ENCODE results near the gene SMOC2. TPM values are rescaled to one million over a fixed set of nuclear protein-coding genes. Genes with fewer than 3 reads are reported as not detected.

The SMOC2 gene
- polyA plus RNA-seq, 1 donor (not counting 4 experiments of a cell fraction or from before 2014, with no cell fraction given) = 1.1 TPM

GRCh38 chr6:168506460-168506859 is 65.5 kb downstream of the SMOC2 start:
- DNase-seq (ENCODE audit: low read depth, low spot score) = no peak
- Histone ChIP-seq H4K20me1 (ENCODE audit: control insufficient read depth, extremely low read depth, insufficient read depth, low read length) (no peaks in the 10 kb centered on the region), H3K36me3 (ENCODE audit: control insufficient read depth in 2 of 2, extremely low read depth in 1 of 2, insufficient read depth in 2 of 2, low read length in 2 of 2) (no peaks in the 10 kb centered on the region), H3K9me3 (ENCODE audit: control insufficient read depth, low read depth, low read length) (no peaks in the 10 kb centered on the region), H2AFZ (ENCODE audit: control insufficient read depth, low read length) (no peak overlapping the region), H3K4me1 (ENCODE audit: control insufficient read depth, extremely low read depth, insufficient read depth, low read length) (no peaks in the 10 kb centered on the region), H3K9me1 (ENCODE audit: control insufficient read depth, extremely low read depth, insufficient read depth, low read length) (no peaks in the 10 kb centered on the region), H3K4me3 (ENCODE audit: control insufficient read depth in 2 of 3, extremely low read depth in 1 of 3, insufficient read depth in 2 of 3, low read depth in 1 of 3, low read length in 3 of 3) (no peak overlapping the region), H3K9ac (ENCODE audit: control insufficient read depth, extremely low read depth, insufficient read depth, low read length) (no peak overlapping the region), H3K27ac (ENCODE audit: control insufficient read depth, insufficient read depth, low read length) (no peak overlapping the region), H3K4me2 (ENCODE audit: control insufficient read depth, extremely low read depth, insufficient read depth, low read depth, low read length) (no peak overlapping the region), H3K27me3 (ENCODE audit: control insufficient read depth, extremely low read depth, insufficient read depth, low read length) (no peaks in the 10 kb centered on the region), H3K79me2 (ENCODE audit: control insufficient read depth, insufficient read depth, low read length) (no peaks in the 10 kb centered on the region)
- dilution Hi-C loops (cut with MboI; ENCODE audit: extremely low pct_ligation_motif_present, low sequenced_read_pairs) = no loop called here
- FAIRE-seq = no peak
- no peak for TF ChIP-seq CTCF (optimal IDR thresholded peaks at IDR 0.05 in 1 of 3, IDR thresholded peaks at IDR 0.05 in 1 of 3, conservative IDR thresholded peaks at IDR 0.05 in 1 of 3; ENCODE audit: extremely low read depth in 1 of 3, insufficient read depth in 2 of 3, low read length in 3 of 3)
- no peak for TF ChIP-seq EZH2 (IDR thresholded peaks at IDR 0.05; ENCODE audit: low read length)

- Histone ChIP-seq H3K4me1 (ENCODE audit: control insufficient read depth, extremely low read depth, insufficient read depth, low read length) (no peaks in the 10 kb centered on the region), H3K36me3 (ENCODE audit: control insufficient read depth in 2 of 2, extremely low read depth in 1 of 2, insufficient read depth in 2 of 2, low read length in 2 of 2) (no peaks in the 10 kb centered on the region), H3K27me3 (ENCODE audit: control insufficient read depth, extremely low read depth, insufficient read depth, low read length) (no peaks in the 10 kb centered on the region), H3K4me3 (ENCODE audit: control insufficient read depth in 2 of 3, extremely low read depth in 1 of 3, insufficient read depth in 2 of 3, low read depth in 1 of 3, low read length in 3 of 3) (no peak overlapping the region), H3K79me2 (ENCODE audit: control insufficient read depth, insufficient read depth, low read length) (no peaks in the 10 kb centered on the region), H3K9ac (ENCODE audit: control insufficient read depth, extremely low read depth, insufficient read depth, low read length) (no peak overlapping the region), H2AFZ (ENCODE audit: control insufficient read depth, low read length) (no peak overlapping the region), H3K4me2 (ENCODE audit: control insufficient read depth, extremely low read depth, insufficient read depth, low read depth, low read length) (no peak overlapping the region), H3K9me3 (ENCODE audit: control insufficient read depth, low read depth, low read length) (no peaks in the 10 kb centered on the region), H3K27ac (ENCODE audit: control insufficient read depth, insufficient read depth, low read length) (no peak overlapping the region), H3K9me1 (ENCODE audit: control insufficient read depth, extremely low read depth, insufficient read depth, low read length) (no peaks in the 10 kb centered on the region), H4K20me1 (ENCODE audit: control insufficient read depth, extremely low read depth, insufficient read depth, low read length) (no peaks in the 10 kb centered on the region)
- dilution Hi-C loops (cut with MboI; ENCODE audit: extremely low pct_ligation_motif_present, low sequenced_read_pairs) = no loop called here
- DNase-seq (ENCODE audit: low read depth, low spot score) (no peak), FAIRE-seq (no peak)
- TF ChIP-seq EZH2 (IDR thresholded peaks at IDR 0.05; ENCODE audit: low read length) = no peak
- no peak for TF ChIP-seq CTCF (optimal IDR thresholded peaks at IDR 0.05 in 1 of 3, IDR thresholded peaks at IDR 0.05 in 1 of 3, conservative IDR thresholded peaks at IDR 0.05 in 1 of 3; ENCODE audit: extremely low read depth in 1 of 3, insufficient read depth in 2 of 3, low read length in 3 of 3)
These were observed 66.3 kb downstream of the SMOC2 start for GRCh38 chr6:168507297-168507696.
